ENCODE results near the gene PNMA8C.
"Not testable (repeated sequence)": the region's sequence is repeated elsewhere in the genome, so short reads cannot be mapped to it uniquely, and the experiment has no call there.

PNMA8C gene

GRCh38 chr19:46448601-46449000, 19.9 kb upstream of the PNMA8C start:
- WGBS, 2 experiments (ENCODE audit: insufficient coverage in 2 of 2) = 87 to 97% methylated on average over 6 to 9 of the region's 10 CpGs
- no peaks in the 10 kb centered on the region for H3K36me3 ChIP-seq (ENCODE audit: control insufficient read depth, insufficient read depth, low read length)

GRCh38 chr19:46447824-46448223, 19.1 kb upstream of the PNMA8C start:
- Histone ChIP-seq H3K4me3 (ENCODE audit: extremely low read depth, insufficient read depth, low read length, poor library complexity, severe bottlenecking) (no peak overlapping the region), H3K9me3 (ENCODE audit: control insufficient read depth, low read length) (peaks cover 5% of the 10 kb centered on the region), H3K4me1 (ENCODE audit: control insufficient read depth, insufficient read depth, low read length, poor library complexity, severe bottlenecking) (no peaks in the 10 kb centered on the region), H3K27ac (ENCODE audit: low read depth, low read length, severe bottlenecking) (no peak overlapping the region), H3K36me3 (ENCODE audit: control insufficient read depth, insufficient read depth, low read length) (no peaks in the 10 kb centered on the region)
- 89 to 95% methylated on average over 4 to 5 of the region's 5 CpGs for WGBS, 2 experiments (ENCODE audit: insufficient coverage in 2 of 2)

More at GRCh38 chr19:46448601-46449000, 19.9 kb upstream of the PNMA8C start:
- H3K27ac ChIP-seq (ENCODE audit: low read depth, low read length, severe bottlenecking) = no peak overlapping the region
- no peak overlapping the region for H3K4me3 ChIP-seq (ENCODE audit: extremely low read depth, insufficient read depth, low read length, poor library complexity, severe bottlenecking)
- H3K9me3 ChIP-seq (ENCODE audit: control insufficient read depth, low read length) = peaks cover 5% of the 10 kb centered on the region
- no peaks in the 10 kb centered on the region for H3K4me1 ChIP-seq (ENCODE audit: control insufficient read depth, insufficient read depth, low read length, poor library complexity, severe bottlenecking)

GRCh38 chr19:46447006-46447405, 18.3 kb upstream of the PNMA8C start:
- H3K36me3 ChIP-seq (ENCODE audit: control insufficient read depth, insufficient read depth, low read length) = no peaks in the 10 kb centered on the region
- 86% methylated on average over 1 of the region's 3 CpGs; no CpG with 5 or more reads in 1 of the 2 experiments for WGBS, 2 experiments (ENCODE audit: insufficient coverage in 2 of 2)
- H3K4me3 ChIP-seq (ENCODE audit: extremely low read depth, insufficient read depth, low read length, poor library complexity, severe bottlenecking) = no peak overlapping the region
- peaks cover 5% of the 10 kb centered on the region for H3K9me3 ChIP-seq (ENCODE audit: control insufficient read depth, low read length)
- H3K27ac ChIP-seq (ENCODE audit: low read depth, low read length, severe bottlenecking) = no peak overlapping the region
- no peaks in the 10 kb centered on the region for H3K4me1 ChIP-seq (ENCODE audit: control insufficient read depth, insufficient read depth, low read length, poor library complexity, severe bottlenecking)

GRCh38 chr19:46446021-46446420, 17.3 kb upstream of the PNMA8C start:
- H3K27ac ChIP-seq (ENCODE audit: low read depth, low read length, severe bottlenecking) = no peak overlapping the region
- no peaks in the 10 kb centered on the region for H3K4me1 ChIP-seq (ENCODE audit: control insufficient read depth, insufficient read depth, low read length, poor library complexity, severe bottlenecking)
- H3K36me3 ChIP-seq (ENCODE audit: control insufficient read depth, insufficient read depth, low read length) = no peaks in the 10 kb centered on the region

GRCh38 chr19:46442808-46443450, 14.2 kb upstream of the PNMA8C start:
- 85 to 89% methylated on average over 6 to 7 of the region's 8 CpGs for WGBS, 2 experiments (ENCODE audit: insufficient coverage in 2 of 2)
- no peak overlapping the region for H3K4me3 ChIP-seq (ENCODE audit: extremely low read depth, insufficient read depth, low read length, poor library complexity, severe bottlenecking)
- H3K9me3 ChIP-seq (ENCODE audit: control insufficient read depth, low read length) = no peaks in the 10 kb centered on the region
- H3K27ac ChIP-seq (ENCODE audit: low read depth, low read length, severe bottlenecking) = no peak overlapping the region
- no peaks in the 10 kb centered on the region for H3K4me1 ChIP-seq (ENCODE audit: control insufficient read depth, insufficient read depth, low read length, poor library complexity, severe bottlenecking)
- no peaks in the 10 kb centered on the region for H3K36me3 ChIP-seq (ENCODE audit: control insufficient read depth, insufficient read depth, low read length)

More at GRCh38 chr19:46446021-46446420, 17.3 kb upstream of the PNMA8C start:
- Histone ChIP-seq H3K9me3 (ENCODE audit: control insufficient read depth, low read length) (peaks cover 5% of the 10 kb centered on the region), H3K4me3 (ENCODE audit: extremely low read depth, insufficient read depth, low read length, poor library complexity, severe bottlenecking) (no peak overlapping the region)
- 83 to 90% methylated on average over 10 to 14 of the region's 15 CpGs for WGBS, 2 experiments (ENCODE audit: insufficient coverage in 2 of 2)

GRCh38 chr19:46441866-46442265, 13.1 kb upstream of the PNMA8C start:
- H3K9me3 ChIP-seq (ENCODE audit: control insufficient read depth, low read length) = no peaks in the 10 kb centered on the region
- H3K27ac ChIP-seq (ENCODE audit: low read depth, low read length, severe bottlenecking) = no peak overlapping the region
- H3K4me1 ChIP-seq (ENCODE audit: control insufficient read depth, insufficient read depth, low read length, poor library complexity, severe bottlenecking) = no peaks in the 10 kb centered on the region
- no CpG with 5 or more reads among the region's 1 CpG for WGBS, 2 experiments (ENCODE audit: insufficient coverage in 2 of 2)
- H3K36me3 ChIP-seq (ENCODE audit: control insufficient read depth, insufficient read depth, low read length) = no peaks in the 10 kb centered on the region
- H3K4me3 ChIP-seq (ENCODE audit: extremely low read depth, insufficient read depth, low read length, poor library complexity, severe bottlenecking) = no peak overlapping the region

GRCh38 chr19:46435689-46436088, 7.0 kb upstream of the PNMA8C start:
- H3K36me3 ChIP-seq (ENCODE audit: control insufficient read depth, insufficient read depth, low read length); H3K9me3 ChIP-seq (ENCODE audit: control insufficient read depth, low read length); H3K27ac ChIP-seq (ENCODE audit: low read depth, low read length, severe bottlenecking); H3K4me1 ChIP-seq (ENCODE audit: control insufficient read depth, insufficient read depth, low read length, poor library complexity, severe bottlenecking); H3K4me3 ChIP-seq (ENCODE audit: extremely low read depth, insufficient read depth, low read length, poor library complexity, severe bottlenecking): not testable (repeated sequence)
- WGBS, 2 experiments (ENCODE audit: insufficient coverage in 2 of 2) = 83% methylated on average over 3 of the region's 4 CpGs; no CpG with 5 or more reads in 1 of the 2 experiments

- no peaks in the 10 kb centered on the region for H3K4me1 ChIP-seq (ENCODE audit: control insufficient read depth, insufficient read depth, low read length, poor library complexity, severe bottlenecking)
- H3K36me3 ChIP-seq (ENCODE audit: control insufficient read depth, insufficient read depth, low read length) = no peaks in the 10 kb centered on the region
- 83 to 87% methylated on average over 4 to 6 of the region's 6 CpGs for WGBS, 2 experiments (ENCODE audit: insufficient coverage in 2 of 2)
Measured at GRCh38 chr19:46435009-46435408, 6.3 kb upstream of the PNMA8C start.

GRCh38 chr19:46433470-46433869, 4.7 kb upstream of the PNMA8C start:
- H3K9me3 ChIP-seq (ENCODE audit: control insufficient read depth, low read length); H3K27ac ChIP-seq (ENCODE audit: low read depth, low read length, severe bottlenecking); H3K4me3 ChIP-seq (ENCODE audit: extremely low read depth, insufficient read depth, low read length, poor library complexity, severe bottlenecking); H3K36me3 ChIP-seq (ENCODE audit: control insufficient read depth, insufficient read depth, low read length); H3K4me1 ChIP-seq (ENCODE audit: control insufficient read depth, insufficient read depth, low read length, poor library complexity, severe bottlenecking): not testable (repeated sequence)
- 75 to 79% methylated on average over 5 to 7 of the region's 7 CpGs for WGBS, 2 experiments (ENCODE audit: insufficient coverage in 2 of 2)

More at GRCh38 chr19:46435009-46435408, 6.3 kb upstream of the PNMA8C start:
- H3K9me3 ChIP-seq (ENCODE audit: control insufficient read depth, low read length) = no peaks in the 10 kb centered on the region
- H3K4me3 ChIP-seq (ENCODE audit: extremely low read depth, insufficient read depth, low read length, poor library complexity, severe bottlenecking) = no peak overlapping the region
- no peak overlapping the region for H3K27ac ChIP-seq (ENCODE audit: low read depth, low read length, severe bottlenecking)

GRCh38 chr19:46431824-46432223, 3.1 kb upstream of the PNMA8C start:
- H3K4me3 ChIP-seq (ENCODE audit: extremely low read depth, insufficient read depth, low read length, poor library complexity, severe bottlenecking) = no peak overlapping the region
- 59 to 73% methylated on average over 3 to 7 of the region's 10 CpGs for WGBS, 2 experiments (ENCODE audit: insufficient coverage in 2 of 2)
- no peaks in the 10 kb centered on the region for H3K36me3 ChIP-seq (ENCODE audit: control insufficient read depth, insufficient read depth, low read length)
- no peaks in the 10 kb centered on the region for H3K9me3 ChIP-seq (ENCODE audit: control insufficient read depth, low read length)
- H3K27ac ChIP-seq (ENCODE audit: low read depth, low read length, severe bottlenecking) = no peak overlapping the region
- H3K4me1 ChIP-seq (ENCODE audit: control insufficient read depth, insufficient read depth, low read length, poor library complexity, severe bottlenecking) = no peaks in the 10 kb centered on the region

GRCh38 chr19:46429999-46430398, 1.3 kb upstream of the PNMA8C start:
- WGBS, 2 experiments (ENCODE audit: insufficient coverage in 2 of 2) = 86 to 100% methylated on average over 1 of the region's 4 CpGs
- H3K9me3 ChIP-seq (ENCODE audit: control insufficient read depth, low read length) = no peaks in the 10 kb centered on the region
- H3K27ac ChIP-seq (ENCODE audit: low read depth, low read length, severe bottlenecking) = no peak overlapping the region
- no peaks in the 10 kb centered on the region for H3K36me3 ChIP-seq (ENCODE audit: control insufficient read depth, insufficient read depth, low read length)
- H3K4me3 ChIP-seq (ENCODE audit: extremely low read depth, insufficient read depth, low read length, poor library complexity, severe bottlenecking) = no peak overlapping the region
- H3K4me1 ChIP-seq (ENCODE audit: control insufficient read depth, insufficient read depth, low read length, poor library complexity, severe bottlenecking) = peaks cover 9% of the 10 kb centered on the region

Measured in mesodermal cell (in vitro differentiated cells).